Epithelial cell of umbilical artery (primary cell): ENCODE results near the gene PAFAH2. TPM values are rescaled to one million over a fixed set of nuclear protein-coding genes. Genes with fewer than 3 reads are reported as not detected.

Experiments
- total RNA-seq: library from RNA; depleted of rRNA; stranded (reverse); fragments of >200 nt; gene quantifications from 2 replicates; pipeline ENCODE4 v1.2.3, GENCODE V29; 2014

The PAFAH2 gene
- total RNA-seq = 5.8 and 7.0 TPM in 2 replicates

DNA sequence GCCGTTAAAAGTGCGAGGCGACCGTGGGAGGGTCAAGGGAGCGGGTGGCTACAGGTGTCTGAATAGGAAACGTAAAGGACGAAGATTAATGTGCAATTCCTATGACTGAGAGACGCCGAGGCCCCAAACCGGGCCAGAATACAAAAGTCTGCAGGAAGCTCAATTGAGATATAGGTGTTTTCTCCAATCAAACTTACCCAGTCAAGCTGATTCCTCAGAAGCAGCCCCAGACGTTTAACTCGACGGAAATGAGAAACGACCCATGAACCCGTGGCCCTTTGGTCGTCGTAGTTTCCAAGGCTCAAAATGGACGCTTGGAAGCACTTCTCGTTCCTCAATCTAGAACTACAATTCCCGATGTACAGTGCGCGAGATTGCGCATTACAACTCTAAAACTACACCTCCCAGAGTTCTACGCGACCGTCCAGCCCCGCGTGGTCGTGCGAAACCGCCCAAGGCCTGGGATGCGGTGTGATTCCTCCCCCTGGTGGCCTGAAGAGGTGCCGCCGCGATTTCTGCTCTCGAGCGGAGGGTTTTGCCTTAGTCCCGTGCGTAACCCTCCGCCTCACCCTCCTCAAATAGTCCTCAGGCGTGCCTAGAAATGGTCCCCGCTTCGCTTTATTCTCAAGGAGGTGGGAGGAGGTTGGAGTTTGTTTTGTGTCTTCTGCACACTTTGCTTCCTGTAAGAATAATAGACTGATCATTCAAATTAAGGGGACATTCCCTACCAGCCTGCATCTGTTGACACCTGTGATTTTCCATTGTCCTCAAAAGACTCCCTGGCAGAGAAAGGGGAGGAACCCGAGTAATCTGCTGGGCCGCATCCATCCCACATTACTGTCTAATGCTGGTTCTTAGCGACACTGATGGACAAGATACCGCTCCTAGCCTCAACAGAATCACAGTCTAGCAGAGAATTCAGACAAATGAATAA lies at the start of gene PAFAH2:
Gene PAFAH2 (minus strand): TSS at position 236 of the 934 bp plus-strand sequence. CDS start 7,247 bp downstream, outside the sequence.

DNA sequence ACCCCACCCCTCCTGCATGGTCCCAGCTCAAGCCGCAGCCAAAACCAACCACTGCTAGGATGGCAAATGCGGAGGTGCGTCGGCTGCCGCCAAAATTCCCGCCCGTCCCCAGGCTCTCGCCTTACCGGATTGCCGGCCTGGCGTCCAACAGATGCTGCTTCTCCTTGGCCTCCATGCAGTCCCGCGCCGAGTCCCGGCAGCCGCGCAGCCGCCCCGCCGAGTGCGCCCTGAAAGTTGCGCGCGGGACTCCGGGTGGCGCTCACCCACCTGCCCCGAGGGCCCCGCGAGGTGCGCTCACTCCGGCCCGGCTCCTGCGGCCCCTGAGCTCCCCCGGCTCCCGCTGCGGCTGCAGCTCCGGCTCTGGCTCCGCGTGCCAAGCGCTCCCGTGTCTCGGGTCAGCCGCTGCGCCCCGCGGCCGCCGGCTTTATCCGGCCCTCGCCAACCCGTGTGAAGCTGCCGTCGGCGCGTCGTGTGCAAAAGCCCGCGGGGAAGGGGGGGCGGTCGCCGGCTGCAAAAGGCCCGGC lies 47.9 kb upstream of the PAFAH2 start, which contains the start of gene SLC30A2:
Gene SLC30A2 (minus strand): TSS at position 397 of the 524 bp plus-strand sequence. CDS start 222 bp downstream, at position 175.

DNA sequence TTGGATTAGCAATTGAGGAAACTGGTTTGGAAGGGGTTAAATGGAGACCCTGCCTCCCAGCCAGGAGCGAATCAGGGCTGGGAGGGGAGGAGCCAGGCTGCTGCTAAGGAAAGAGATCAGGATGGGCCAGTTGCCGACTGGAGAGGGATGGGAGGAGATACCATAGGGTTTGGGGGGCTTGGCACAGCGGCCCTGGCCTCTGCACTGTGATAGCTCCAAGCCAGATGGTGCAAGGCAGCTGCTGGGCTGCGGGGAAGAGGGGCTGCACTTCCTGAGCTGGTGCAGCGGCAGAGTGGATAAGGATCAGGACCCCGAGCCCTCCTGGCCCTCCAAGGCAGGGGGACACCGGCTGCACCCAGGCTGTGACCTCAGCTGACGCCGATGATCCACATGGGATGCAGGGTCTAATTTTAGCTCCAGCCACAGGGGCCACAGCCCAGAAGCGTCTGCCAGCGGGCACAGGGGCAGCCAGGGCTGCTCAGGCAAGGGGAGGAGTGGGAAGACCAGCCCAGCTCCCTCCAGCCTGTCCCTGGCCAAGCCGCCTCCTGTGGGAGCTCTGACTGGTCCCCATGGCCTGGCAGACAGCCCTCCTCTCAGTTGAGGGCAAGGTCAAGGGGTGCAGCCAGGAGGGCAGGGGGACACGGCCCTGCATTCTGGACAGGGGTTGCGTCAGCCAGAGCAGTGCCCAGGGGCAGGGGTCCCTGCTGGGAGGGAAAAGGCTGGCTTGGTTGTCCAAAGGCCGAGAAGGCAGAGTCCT lies 24.0 kb upstream of the PAFAH2 start, which contains the start of gene EXTL1:
Gene EXTL1 (plus strand): TSS at position 129 of the 757 bp plus-strand sequence. CDS start 872 bp downstream, outside the sequence.

Other genes starting within 250 kb of the PAFAH2 start
- 18.1 and 19.5 TPM in 2 replicates for gene SELENON, start 197.9 kb downstream of the PAFAH2 start, total RNA-seq
- 28.3 and 28.7 TPM in 2 replicates for gene MTFR1L, start 178.1 kb downstream of the PAFAH2 start, total RNA-seq
- gene AUNIP, start 138.6 kb downstream of the PAFAH2 start, total RNA-seq = 4.5 and 5.5 TPM in 2 replicates
- 2.6 and 5.8 TPM in 2 replicates for gene PAQR7, start 122.4 kb downstream of the PAFAH2 start, total RNA-seq
- 167 and 239 TPM in 2 replicates for gene STMN1, start 91.6 kb downstream of the PAFAH2 start, total RNA-seq
- under 0.01 TPM in 1 of 2 replicates, not detected in the other for gene EXTL1, start 23.7 kb upstream of the PAFAH2 start, total RNA-seq
- gene SLC30A2, start 48.1 kb upstream of the PAFAH2 start, total RNA-seq = not detected in 2 replicates
- not detected in 2 replicates for gene TRIM63, start 69.6 kb upstream of the PAFAH2 start, total RNA-seq
- gene PDIK1L, start 113.8 kb upstream of the PAFAH2 start, total RNA-seq = 4.5 and 7.4 TPM in 2 replicates
- gene FAM110D, start 161.0 kb upstream of the PAFAH2 start, total RNA-seq = 2.1 and 3.9 TPM in 2 replicates
- gene C1orf232, start 170.9 kb upstream of the PAFAH2 start, total RNA-seq = not detected in 2 replicates
- 19.9 and 36.4 TPM in 2 replicates for gene ZNF593, start 171.8 kb upstream of the PAFAH2 start, total RNA-seq
- not detected in 2 replicates for gene ZNF593OS, start 173.8 kb upstream of the PAFAH2 start, total RNA-seq
- gene CNKSR1, start 179.4 kb upstream of the PAFAH2 start, total RNA-seq = 0.30 TPM in 1 of 2 replicates, not detected in the other
- gene CATSPER4, start 192.5 kb upstream of the PAFAH2 start, total RNA-seq = not detected in 2 replicates
- 8.8 and 14.7 TPM in 2 replicates for gene CEP85, start 236.1 kb upstream of the PAFAH2 start, total RNA-seq